Smooth muscle cell (in vitro differentiated cells): ENCODE results near the gene CD300LD. TPM values are rescaled to one million over a fixed set of nuclear protein-coding genes. Genes with fewer than 3 reads are reported as not detected.

Experiments
- DNase-seq: peaks from one replicate; lab custom pipeline; 2025; ENCODE audit not compliant: unreplicated experiment; lab: John Stamatoyannopoulos, UW
- H2AFZ ChIP-seq: fragments of 200-600 bp; sonication (generic); 2 replicates; pipeline ENCODE4 v1.6.0; 2016; ENCODE audit warnings: antibody characterized with exemption, low read depth, mild to moderate bottlenecking
- H3F3A ChIP-seq: fragments of 200-600 bp; sonication (generic); 2 replicates; pipeline ENCODE4 v1.6.0; 2017; ENCODE audit warnings: antibody characterized with exemption, low read depth
- H3K27ac ChIP-seq: fragments of 200-600 bp; sonication (generic); 2 replicates; pipeline ENCODE4 v1.5.1; 2016; ENCODE audit warnings: low read depth, mild to moderate bottlenecking
- H3K27me3 ChIP-seq: fragments of 200-600 bp; sonication (generic); 2 replicates; pipeline ENCODE4 v1.6.1; 2016; ENCODE audit warnings: low read depth, mild to moderate bottlenecking
- H3K36me3 ChIP-seq: fragments of 200-600 bp; sonication (generic); 2 replicates; pipeline ENCODE4 v1.5.1; 2016; ENCODE audit warnings: low read depth
- H3K4me1 ChIP-seq: fragments of 200-600 bp; sonication (generic); 2 replicates; pipeline ENCODE4 v1.5.1; 2016; ENCODE audit warnings: low read depth
- H3K4me2 ChIP-seq: fragments of 200-600 bp; sonication (generic); 2 replicates; pipeline ENCODE4 v1.6.0; 2016; ENCODE audit warnings: mild to moderate bottlenecking
- H3K4me3 ChIP-seq: fragments of 200-600 bp; sonication (generic); 2 replicates; pipeline ENCODE4 v1.5.1; 2016; ENCODE audit warnings: mild to moderate bottlenecking
- H3K79me2 ChIP-seq: fragments of 200-600 bp; sonication (generic); 2 replicates; pipeline ENCODE4 v1.6.0; 2016; ENCODE audit warnings: low read depth, mild to moderate bottlenecking
- H3K9ac ChIP-seq: fragments of 200-600 bp; sonication (generic); 2 replicates; pipeline ENCODE4 v1.6.0; 2016; ENCODE audit warnings: low read depth
- H3K9me3 ChIP-seq: fragments of 200-600 bp; sonication (generic); replicated peaks from 2 replicates; pipeline ENCODE4 v1.5.1; 2016; ENCODE audit warnings: low read depth
- H4K20me1 ChIP-seq: fragments of 200-600 bp; sonication (generic); 2 replicates; pipeline ENCODE4 v1.6.0; 2016; ENCODE audit warnings: low read depth
- WGBS: methylation state at CpG from one replicate; pipeline ENCODE4 v1.1.7; 2016; ENCODE audit warnings: low lambda C conversion rate; 5-methylcytosine and 5-hydroxymethylcytosine counted together
- polyA plus RNA-seq: library from polyadenylated mRNA; unstranded; fragments of >200 nt; fragmentation: Nextera tagmentation; extraction: Ambion mirVana; gene quantifications from 2 replicates; pipeline ENCODE4 v1.2.1, GENCODE V29; 2016
- total RNA-seq: library from RNA; depleted of rRNA; stranded (reverse); fragments of >200 nt; gene quantifications from 2 replicates; pipeline ENCODE4 v1.2.3, GENCODE V29; 2014
- TF ChIP-seq, protein P1 (sequence below): fragments of 200-600 bp; sonication (generic); IDR thresholded peaks from 2 replicates; pipeline ENCODE4 v1.5.1; 2017; ENCODE audit warnings: borderline replicate concordance, mild to moderate bottlenecking, antibody characterized with exemption; ENCODE audit not compliant: insufficient read depth, poor library complexity, severe bottlenecking

The CD300LD gene
- total and polyA plus RNA-seq, 2 experiments from 2014 or later = not detected

GRCh38 chr17:74618451-74618850, 26.4 kb upstream of the CD300LD start:
- Histone ChIP-seq H3K9me3 (no peaks in the 10 kb centered on the region), H3K79me2 (no peaks in the 10 kb centered on the region), H4K20me1 (no peaks in the 10 kb centered on the region), H3K4me1 (no peaks in the 10 kb centered on the region), H3K4me2 (no peak overlapping the region), H3K9ac (no peak overlapping the region), H3F3A (no peaks in the 10 kb centered on the region), H3K27me3 (peaks cover 20% of the 10 kb centered on the region), H3K36me3 (no peaks in the 10 kb centered on the region), H2AFZ (no peak overlapping the region), H3K27ac (no peak overlapping the region), H3K4me3 (no peak overlapping the region)
- WGBS = 71% methylated on average over 3 of the region's 3 CpGs
- DNase-seq = no peak
- TF ChIP-seq, protein P1, sequence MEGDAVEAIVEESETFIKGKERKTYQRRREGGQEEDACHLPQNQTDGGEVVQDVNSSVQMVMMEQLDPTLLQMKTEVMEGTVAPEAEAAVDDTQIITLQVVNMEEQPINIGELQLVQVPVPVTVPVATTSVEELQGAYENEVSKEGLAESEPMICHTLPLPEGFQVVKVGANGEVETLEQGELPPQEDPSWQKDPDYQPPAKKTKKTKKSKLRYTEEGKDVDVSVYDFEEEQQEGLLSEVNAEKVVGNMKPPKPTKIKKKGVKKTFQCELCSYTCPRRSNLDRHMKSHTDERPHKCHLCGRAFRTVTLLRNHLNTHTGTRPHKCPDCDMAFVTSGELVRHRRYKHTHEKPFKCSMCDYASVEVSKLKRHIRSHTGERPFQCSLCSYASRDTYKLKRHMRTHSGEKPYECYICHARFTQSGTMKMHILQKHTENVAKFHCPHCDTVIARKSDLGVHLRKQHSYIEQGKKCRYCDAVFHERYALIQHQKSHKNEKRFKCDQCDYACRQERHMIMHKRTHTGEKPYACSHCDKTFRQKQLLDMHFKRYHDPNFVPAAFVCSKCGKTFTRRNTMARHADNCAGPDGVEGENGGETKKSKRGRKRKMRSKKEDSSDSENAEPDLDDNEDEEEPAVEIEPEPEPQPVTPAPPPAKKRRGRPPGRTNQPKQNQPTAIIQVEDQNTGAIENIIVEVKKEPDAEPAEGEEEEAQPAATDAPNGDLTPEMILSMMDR = no peak

DNA sequence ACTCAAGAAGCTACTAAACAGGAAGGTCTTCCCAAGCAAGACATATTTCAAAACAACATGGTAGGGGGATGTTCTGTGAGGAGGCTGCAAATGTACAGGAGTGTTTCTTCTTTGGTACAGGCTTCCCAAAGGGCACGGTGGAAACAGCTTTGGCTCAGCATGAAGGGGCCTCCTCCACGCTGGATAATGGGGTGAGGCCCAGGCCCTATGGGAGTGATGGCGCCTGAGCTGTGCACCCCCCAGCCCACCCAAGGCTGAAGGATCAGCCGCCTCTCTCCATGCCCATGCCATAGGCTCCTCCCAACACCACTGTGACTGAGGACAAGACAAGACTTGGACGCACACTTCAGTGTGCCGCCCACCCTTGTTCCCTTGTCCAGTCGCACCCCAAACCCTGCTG, 24.6 kb upstream of the CD300LD start:
- Histone ChIP-seq H2AFZ (no peak overlapping the region), H3K27me3 (peaks cover 19% of the 10 kb centered on the region), H3K79me2 (no peaks in the 10 kb centered on the region), H3K4me3 (no peak overlapping the region), H3K27ac (no peak overlapping the region), H3K36me3 (no peaks in the 10 kb centered on the region), H4K20me1 (no peaks in the 10 kb centered on the region), H3K4me1 (no peaks in the 10 kb centered on the region), H3K9ac (no peak overlapping the region), H3K4me2 (no peak overlapping the region), H3K9me3 (no peaks in the 10 kb centered on the region), H3F3A (no peaks in the 10 kb centered on the region)
- WGBS = 94% methylated on average over 7 of the region's 7 CpGs
- TF ChIP-seq, protein P1 = no peak
- no peak for DNase-seq

GRCh38 chr17:74612046-74612445, 20.0 kb upstream of the CD300LD start:
- WGBS = 78% methylated on average over 6 of the region's 6 CpGs

GRCh38 chr17:74610108-74610507, 18.0 kb upstream of the CD300LD start:
- Histone ChIP-seq H3K27me3 (peaks cover 26% of the 10 kb centered on the region), H3K79me2 (no peaks in the 10 kb centered on the region), H3K4me3 (no peak overlapping the region), H3K9ac (no peak overlapping the region), H3K9me3 (no peaks in the 10 kb centered on the region), H3K27ac (no peak overlapping the region), H3K4me1 (no peaks in the 10 kb centered on the region), H2AFZ (no peak overlapping the region), H3K4me2 (no peak overlapping the region), H4K20me1 (no peaks in the 10 kb centered on the region), H3F3A (no peaks in the 10 kb centered on the region), H3K36me3 (no peaks in the 10 kb centered on the region)
- DNase-seq = no peak
- TF ChIP-seq, protein P1 = no peak
- 50% methylated on average over 2 of the region's 2 CpGs for WGBS

More at GRCh38 chr17:74612046-74612445, 20.0 kb upstream of the CD300LD start:
- Histone ChIP-seq H3K9ac (no peak overlapping the region), H3K4me1 (no peaks in the 10 kb centered on the region), H4K20me1 (no peaks in the 10 kb centered on the region), H3K9me3 (no peaks in the 10 kb centered on the region), H3K36me3 (no peaks in the 10 kb centered on the region), H2AFZ (no peak overlapping the region), H3F3A (no peaks in the 10 kb centered on the region), H3K27me3 (peaks cover 33% of the 10 kb centered on the region), H3K27ac (no peak overlapping the region), H3K4me2 (no peak overlapping the region), H3K4me3 (no peak overlapping the region), H3K79me2 (no peaks in the 10 kb centered on the region)
- TF ChIP-seq, protein P1 = no peak
- DNase-seq = no peak
